ENCODE results near the gene RCSD1.

The RCSD1 gene

GRCh38 chr1:167693425-167694045 is 63.5 kb downstream of the RCSD1 start:
- no peak for DNase-seq (ENCODE audit: low spot score)

DNA sequence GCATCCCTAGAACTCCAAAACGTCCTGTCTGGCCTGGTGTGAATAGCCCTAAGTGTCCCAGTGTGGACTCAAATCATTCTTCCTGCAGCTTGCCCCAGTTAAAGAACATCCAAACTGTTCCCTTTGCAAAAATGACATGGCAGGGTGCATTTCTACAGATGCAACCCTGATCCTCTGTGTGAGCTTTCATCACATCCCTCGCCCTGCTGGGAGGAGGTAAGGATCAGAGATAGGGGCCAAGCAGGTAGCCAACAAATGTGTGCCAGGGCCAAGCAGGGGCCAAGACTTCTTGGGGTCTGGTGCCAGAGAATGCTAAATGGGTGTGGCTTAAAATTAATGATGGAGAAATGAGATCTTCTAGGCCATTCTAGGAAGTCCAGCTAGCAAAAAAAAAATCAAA is 64.7 kb downstream of the RCSD1 start:
- DNase-seq (ENCODE audit: low spot score): no peak

DNA sequence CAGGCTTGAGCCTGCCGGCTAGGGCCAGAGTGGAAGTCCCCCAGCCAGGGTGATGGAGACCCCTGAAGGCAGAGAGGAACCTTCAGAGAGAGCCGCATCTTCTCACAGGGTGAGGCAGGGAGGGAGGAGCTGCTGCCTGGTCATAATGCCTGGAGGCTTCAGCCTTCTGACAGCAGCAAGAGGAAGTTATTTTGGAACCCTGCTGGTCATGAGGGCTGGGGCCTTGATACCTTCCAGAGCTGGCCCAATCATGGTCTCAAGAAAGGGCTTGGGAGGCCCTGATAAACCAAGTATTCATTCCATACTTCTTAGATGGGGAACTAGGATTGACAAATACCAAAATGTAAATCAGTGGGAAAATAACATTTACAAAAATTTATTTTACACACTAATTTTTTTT is 65.1 kb downstream of the RCSD1 start:
- DNase-seq (ENCODE audit: low spot score): no peak

- no peak for DNase-seq (ENCODE audit: low spot score)
Observed at GRCh38 chr1:167695756-167696561, 65.9 kb downstream of the RCSD1 start.

DNA sequence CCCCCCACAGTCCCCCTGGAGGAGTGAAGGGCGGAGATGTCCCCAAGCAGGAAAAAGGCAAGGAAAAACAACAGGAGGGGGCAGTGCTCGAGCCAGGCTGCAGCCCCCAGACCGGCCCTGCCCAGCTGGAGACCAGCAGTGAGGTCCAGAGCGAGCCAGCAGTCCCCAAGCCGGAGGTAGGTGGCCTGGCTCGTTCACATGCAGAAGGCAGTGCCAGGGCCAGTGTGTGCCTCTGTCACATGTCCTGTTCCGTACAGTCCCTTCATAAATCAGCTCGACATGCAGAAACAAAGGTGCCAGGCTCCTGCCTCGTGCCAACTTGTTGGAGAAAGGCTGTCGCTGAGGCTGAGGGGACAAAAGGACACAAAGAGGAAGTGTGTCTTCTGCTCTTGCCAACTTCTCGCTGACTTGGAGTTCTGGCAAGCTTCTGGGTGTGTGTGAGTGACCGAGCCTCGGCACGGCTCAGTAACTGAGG is 67.7 kb downstream of the RCSD1 start:
- no peak for DNase-seq (ENCODE audit: low spot score)

GRCh38 chr1:167698313-167698712 is 68.3 kb downstream of the RCSD1 start:
- DNase-seq (ENCODE audit: low spot score): no peak

GRCh38 chr1:167701510-167701909 is 71.5 kb downstream of the RCSD1 start:
- DNase-seq (ENCODE audit: low spot score): no peak

DNA sequence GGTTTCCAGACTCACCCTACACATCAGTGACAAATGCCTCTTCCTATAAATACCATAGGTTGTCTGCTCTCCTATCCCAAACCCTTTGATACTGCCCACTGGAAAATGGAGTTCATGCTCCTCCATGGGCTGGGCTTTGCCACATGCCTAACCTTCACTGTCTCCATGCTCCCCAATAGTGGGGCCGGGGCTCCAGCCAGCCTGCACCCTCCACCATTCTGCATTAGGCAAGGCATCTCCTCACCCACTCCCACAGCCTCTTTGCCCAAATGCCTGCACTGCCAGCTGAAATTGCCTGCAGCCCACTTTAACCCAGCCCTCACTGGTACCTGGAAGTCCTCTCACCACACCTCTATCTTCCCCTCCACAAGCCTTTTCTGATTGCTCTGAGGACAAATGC is 73.5 kb downstream of the RCSD1 start:
- no peak for DNase-seq (ENCODE audit: low spot score)

- no peak for DNase-seq (ENCODE audit: low spot score)
Observed at GRCh38 chr1:167704715-167705114, 74.7 kb downstream of the RCSD1 start.

GRCh38 chr1:167705250-167705649 is 75.2 kb downstream of the RCSD1 start:
- no peak for DNase-seq (ENCODE audit: low spot score)

DNA sequence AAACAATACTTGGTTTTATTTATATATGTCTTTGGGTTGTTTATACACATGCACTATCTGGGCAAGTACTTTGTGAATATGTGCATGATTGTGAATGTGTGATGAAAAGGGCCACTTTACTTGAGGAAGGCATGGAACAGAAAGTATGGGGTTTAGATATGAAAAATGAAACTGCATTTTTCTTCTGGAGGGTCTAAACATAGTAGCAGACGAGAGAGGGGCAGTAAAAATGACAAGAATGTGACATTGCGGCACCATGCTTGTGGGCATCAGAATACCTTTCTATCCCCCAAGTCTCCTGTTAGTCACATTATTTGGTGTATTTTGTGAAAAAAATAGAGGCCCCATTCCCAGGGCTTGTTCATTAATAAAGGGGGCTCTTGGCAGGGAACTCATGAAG is 76.3 kb downstream of the RCSD1 start:
- DNase-seq (ENCODE audit: low spot score): no peak

GRCh38 chr1:167706931-167707877 is 77.2 kb downstream of the RCSD1 start:
- no peak for DNase-seq (ENCODE audit: low spot score)

DNA sequence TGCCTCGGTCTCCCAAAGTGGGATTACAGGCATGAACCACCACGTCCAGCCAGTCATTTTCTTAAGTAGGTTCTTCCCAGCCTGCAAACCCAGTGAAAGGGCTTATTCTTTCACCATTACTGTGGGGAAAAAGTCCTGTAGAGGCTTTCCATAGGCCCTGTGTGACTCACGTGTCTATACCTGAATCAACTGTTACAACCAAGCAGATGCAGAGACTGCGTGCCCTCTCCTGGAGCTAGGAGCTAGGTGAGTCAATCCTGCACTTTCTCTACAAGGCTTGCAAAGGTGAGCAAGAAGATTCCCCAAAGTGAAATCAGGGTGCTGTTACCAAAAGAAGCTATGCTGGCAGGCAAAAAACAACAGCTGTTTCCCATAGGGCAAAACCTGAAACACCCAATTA is 77.9 kb downstream of the RCSD1 start:
- no peak for DNase-seq (ENCODE audit: low spot score)

- peak; percentile 41 for DNase-seq (ENCODE audit: low spot score)
Observed at GRCh38 chr1:167708940-167709389, 78.9 kb downstream of the RCSD1 start.

DNA sequence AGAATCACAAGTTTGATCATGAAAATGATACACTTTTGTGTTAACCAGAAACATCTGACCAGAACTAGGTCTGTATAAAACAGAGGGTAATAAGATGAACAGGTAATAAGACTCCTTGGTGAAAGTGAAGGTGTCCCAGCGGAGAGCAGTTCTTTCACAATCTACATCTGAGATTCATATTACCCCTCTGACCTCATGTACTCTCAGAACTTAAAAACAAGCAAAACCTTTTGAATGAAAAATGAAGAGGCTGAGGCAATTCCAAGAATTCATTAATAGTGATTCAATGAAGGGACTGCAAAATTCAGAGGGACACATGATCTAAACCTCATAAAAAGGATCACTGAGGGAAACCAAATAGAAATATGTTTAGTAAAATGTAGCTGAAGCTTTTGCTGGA is 80.8 kb downstream of the RCSD1 start:
- DNase-seq (ENCODE audit: low spot score): no peak

- DNase-seq (ENCODE audit: low spot score): no peak
Observed at GRCh38 chr1:167711797-167712196, 81.8 kb downstream of the RCSD1 start.

DNA sequence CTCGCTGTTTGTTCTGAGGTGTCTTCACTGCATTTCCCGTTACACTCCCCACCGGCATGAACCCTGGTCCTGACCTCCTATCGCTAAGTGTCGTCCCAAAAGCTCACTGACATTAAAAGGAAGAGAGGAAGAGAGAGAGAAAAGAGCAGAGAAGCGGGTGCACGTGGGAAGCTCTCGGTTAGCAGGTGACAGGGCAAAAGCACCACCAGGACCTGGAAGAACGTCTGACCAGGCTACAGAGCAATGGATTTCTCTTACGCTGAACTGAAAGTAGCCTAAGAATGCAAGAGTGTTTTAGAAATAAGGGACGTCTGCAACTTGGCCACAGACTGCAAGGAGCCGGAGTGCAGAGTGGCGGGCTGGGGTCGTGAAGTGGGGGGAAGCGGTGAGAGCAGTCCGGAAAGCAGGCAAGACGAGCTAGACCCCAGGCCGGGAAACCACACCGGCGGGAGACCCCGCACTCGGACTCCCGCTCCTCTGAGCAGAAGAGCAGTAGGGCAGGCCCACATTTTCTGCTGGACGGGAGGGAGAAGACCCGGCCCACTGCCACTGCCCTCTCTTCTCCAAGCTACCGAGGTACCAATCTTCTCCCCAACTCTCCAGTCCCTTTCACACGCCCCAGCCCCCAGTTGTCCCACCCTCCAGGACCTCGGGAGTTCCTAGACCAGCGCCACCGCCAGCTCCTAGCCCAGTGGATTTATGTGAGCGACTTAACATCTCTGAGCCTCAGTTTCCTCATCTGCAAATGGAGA is 83.5 kb downstream of the RCSD1 start:
- DNase-seq (ENCODE audit: low spot score): no peak

DNA sequence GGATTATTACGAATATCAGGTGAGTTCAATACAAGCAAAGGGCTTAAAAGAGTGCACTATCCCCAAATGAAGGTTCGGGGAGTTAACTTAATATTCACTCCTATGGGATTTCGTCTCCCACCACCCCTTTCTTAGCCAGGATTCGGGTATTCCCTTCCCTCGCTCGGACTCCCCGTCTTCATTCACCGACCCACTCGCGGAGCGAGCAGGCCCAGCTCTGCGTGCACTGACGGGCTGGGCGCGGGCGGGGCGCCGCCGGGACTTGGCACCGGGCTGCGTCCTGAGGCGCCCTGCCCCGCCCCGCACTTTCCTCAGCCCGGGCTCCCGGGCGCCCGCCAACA is 84.0 kb downstream of the RCSD1 start:
- DNase-seq (ENCODE audit: low spot score): peak; percentile 72

GRCh38 chr1:167714439-167715156 is 84.6 kb downstream of the RCSD1 start:
- DNase-seq (ENCODE audit: low spot score): peak; percentile 57

GRCh38 chr1:167715157-167715999 is 85.3 kb downstream of the RCSD1 start:
- DNase-seq (ENCODE audit: low spot score): peak; percentile 79

All from germinal center (tissue), 1 donor.